ENCODE measurements around the gene BMP8A. TPM values are rescaled to one million over a fixed set of nuclear protein-coding genes. Genes with fewer than 3 reads are reported as not detected.
"Not testable (repeated sequence)": the region's sequence is repeated elsewhere in the genome, so short reads cannot be mapped to it uniquely, and the experiment has no call there.

Gene BMP8A
- total and polyA plus RNA-seq, 10 donors: 0.06 to 2.8 (median 1.4) TPM; not detected in 1

- Histone ChIP-seq H3K36me3 (no peaks in the 10 kb centered on the region), H3K9me3 (no peaks in the 10 kb centered on the region), H3K4me3 (peak overlapping the region in 1 of 8 donors; percentile 15), H3K4me1 (peaks cover 5 to 36% (median 17%) of the 10 kb centered on the region in 6 donors), H3K27me3 (replicated peaks in 1 of 7) (peaks cover 0 to 3% (median 0%) of the 10 kb centered on the region in 7 donors), H3K27ac (peak overlapping the region in 6 of 8 donors; percentile 18 to 83 (median 54))
- intact Hi-C loops (cut with DNase I; ENCODE audit: low total_unique reads): no loop called here
- DNase-seq: peak; percentile 88
- no peak for TF ChIP-seq POLR2A (IDR thresholded peaks at IDR 0.05)
- TF ChIP-seq CTCF (IDR thresholded peaks at IDR 0.05 in 8 of 11, conservative IDR thresholded peaks at IDR 0.05 in 3 of 11): no peak
- TF ChIP-seq POLR2AphosphoS5 (IDR thresholded peaks at IDR 0.05): peak in 2 of 3 donors; percentile 38 to 55
- WGBS, 5 donors: 17 to 38% (median 26%) methylated on average over 18 to 22 of the region's 22 CpGs
These were observed 18.0 kb downstream of the BMP8A start for GRCh38 chr1:39509360-39510009.

- intact Hi-C loops (cut with DNase I; ENCODE audit: low total_unique reads); H3K36me3 ChIP-seq; H3K4me3 ChIP-seq; H3K9me3 ChIP-seq: not testable (repeated sequence)
- Histone ChIP-seq H3K4me1 (peaks cover 5 to 41% (median 19%) of the 10 kb centered on the region in 6 donors), H3K27ac (peak overlapping the region in 1 of 8 donors; percentile 19), H3K27me3 (replicated peaks in 1 of 7) (peaks cover 0 to 12% (median 0%) of the 10 kb centered on the region in 7 donors)
- 93 to 100% (median 95%) methylated on average over 7 to 16 of the region's 20 CpGs for WGBS, 5 donors
- peak; percentile 47 for DNase-seq
These were observed 19.2 kb downstream of the BMP8A start for GRCh38 chr1:39510570-39511186.

DNA sequence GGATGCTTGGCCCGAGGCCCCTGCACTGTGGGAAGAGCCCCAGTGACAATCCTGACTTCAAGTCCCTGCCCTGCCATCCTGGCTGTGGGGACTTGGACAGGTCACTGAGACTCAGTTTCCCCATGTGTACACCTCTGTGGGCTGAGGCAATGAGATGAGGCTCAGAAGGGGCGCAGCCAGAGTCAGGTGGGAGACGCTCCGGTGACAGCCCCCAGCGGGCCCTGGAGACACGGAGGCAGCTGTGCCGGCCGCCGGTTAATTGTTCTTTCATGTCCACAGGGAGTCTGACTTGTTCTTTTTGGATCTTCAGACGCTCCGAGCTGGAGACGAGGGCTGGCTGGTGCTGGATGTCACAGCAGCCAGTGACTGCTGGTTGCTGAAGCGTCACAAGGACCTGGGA is 20.0 kb downstream of the BMP8A start:
- DNase-seq; H3K4me3 ChIP-seq; H3K9me3 ChIP-seq; H3K36me3 ChIP-seq; intact Hi-C loops (cut with DNase I; ENCODE audit: low total_unique reads); H3K27ac ChIP-seq: not testable (repeated sequence)
- Histone ChIP-seq H3K4me1 (peaks cover 5 to 40% (median 19%) of the 10 kb centered on the region in 6 donors), H3K27me3 (replicated peaks in 1 of 7) (peaks cover 0 to 12% (median 0%) of the 10 kb centered on the region in 7 donors)
- WGBS, 5 donors: 89 to 95% (median 93%) methylated on average over 6 to 8 of the region's 13 CpGs; no CpG with 5 or more reads in 2 of the 5 donors

DNA sequence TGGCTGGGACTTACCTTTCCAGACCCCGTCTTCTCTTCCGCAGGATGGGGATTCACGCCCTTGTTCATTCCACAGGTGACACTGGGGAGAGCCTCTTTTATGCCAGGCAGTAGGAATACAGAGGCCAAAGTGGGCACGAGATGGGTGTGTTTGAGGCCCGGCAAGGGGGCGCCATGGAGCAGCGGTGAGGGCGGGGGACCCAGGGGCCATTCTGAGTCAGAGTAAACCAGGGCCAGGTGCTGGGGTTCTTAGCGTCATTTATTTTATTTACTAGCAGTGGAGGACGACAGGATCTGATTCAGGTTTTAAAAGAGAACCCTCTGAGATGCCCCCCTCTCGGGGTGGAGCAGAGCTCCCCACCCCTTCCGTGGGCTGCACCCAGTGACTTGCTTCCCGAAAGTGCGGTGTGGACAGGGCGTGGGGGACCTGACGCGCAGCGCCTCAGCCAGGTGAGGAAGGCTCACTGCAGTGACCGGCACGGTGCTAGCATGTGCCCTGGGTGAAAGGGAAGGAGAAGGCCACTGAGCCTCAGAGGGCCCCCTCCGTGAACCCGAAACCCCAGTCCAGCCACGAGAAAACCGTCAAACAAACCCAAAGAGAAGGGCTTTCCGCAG is 20.9 kb downstream of the BMP8A start:
- H3K27ac ChIP-seq; H3K9me3 ChIP-seq; H3K4me3 ChIP-seq; intact Hi-C loops (cut with DNase I; ENCODE audit: low total_unique reads); H3K36me3 ChIP-seq: not testable (repeated sequence)
- peak; percentile 11 for DNase-seq
- 39 to 59% (median 48%) methylated on average over 5 to 6 of the region's 25 CpGs; no CpG with 5 or more reads in 2 of the 5 donors for WGBS, 5 donors
- H3K4me1 ChIP-seq: peaks cover 5 to 33% (median 19%) of the 10 kb centered on the region in 6 donors
- peaks cover 0 to 12% (median 0%) of the 10 kb centered on the region in 7 donors for H3K27me3 ChIP-seq (replicated peaks in 1 of 7)

GRCh38 chr1:39514710-39515124 is 23.3 kb downstream of the BMP8A start:
- H3K9me3 ChIP-seq; H3K36me3 ChIP-seq; intact Hi-C loops (cut with DNase I; ENCODE audit: low total_unique reads): not testable (repeated sequence)
- Histone ChIP-seq H3K27me3 (replicated peaks in 1 of 7) (peaks cover 0 to 12% (median 0%) of the 10 kb centered on the region in 7 donors), H3K4me1 (peaks cover 0 to 14% (median 4%) of the 10 kb centered on the region in 6 donors), H3K27ac (peak overlapping the region in 1 of 8 donors; percentile 23), H3K4me3 (peak overlapping the region in 6 of 8 donors; percentile 10 to 61 (median 28))
- whole genome bisulfite sequencing, 5 donors: 1 to 3% (median 2%) methylated on average over 16 to 46 of the region's 46 CpGs; no CpG with 5 or more reads in 2 of the 5 donors
- peak; percentile 67 for DNase-seq

GRCh38 chr1:39515131-39516086 is 24.0 kb downstream of the BMP8A start:
- Histone ChIP-seq H3K27ac (peak overlapping the region in 1 of 8 donors; percentile 33), H3K27me3 (replicated peaks in 1 of 7) (peaks cover 0 to 12% (median 0%) of the 10 kb centered on the region in 7 donors), H3K4me3 (peak overlapping the region in 5 of 8 donors; percentile 27 to 61 (median 31)), H3K4me1 (peaks cover 0 to 11% (median 4%) of the 10 kb centered on the region in 6 donors)
- intact Hi-C loops (cut with DNase I; ENCODE audit: low total_unique reads); H3K36me3 ChIP-seq; H3K9me3 ChIP-seq: not testable (repeated sequence)
- 0 to 20% (median 3%) methylated on average over 6 to 24 of the region's 78 CpGs for WGBS, 5 donors
- DNase-seq: peak; percentile 56

DNA sequence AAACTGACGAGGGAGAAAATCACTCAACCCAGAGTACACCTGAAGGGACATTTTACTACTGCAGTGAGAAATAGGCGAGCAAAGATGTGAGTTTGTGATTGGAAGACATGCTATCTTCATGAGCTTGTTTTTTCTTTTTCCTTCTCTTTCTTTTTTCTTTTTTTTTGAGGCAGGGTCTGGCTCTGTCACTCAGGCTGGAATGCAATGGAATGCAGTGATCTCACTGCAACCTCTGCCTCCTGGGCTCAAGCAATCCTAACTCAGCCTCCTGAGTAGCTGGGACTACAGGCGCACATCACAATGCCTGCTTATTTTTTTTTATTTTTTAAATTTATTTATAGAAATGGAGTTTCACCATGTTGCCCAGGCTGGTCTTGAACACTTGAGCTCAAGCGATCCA is 25.4 kb downstream of the BMP8A start:
- H3K27ac ChIP-seq; H3K4me1 ChIP-seq; H3K36me3 ChIP-seq; intact Hi-C loops (cut with DNase I; ENCODE audit: low total_unique reads); H3K9me3 ChIP-seq; H3K4me3 ChIP-seq; DNase-seq: not testable (repeated sequence)
- H3K27me3 ChIP-seq (replicated peaks in 1 of 7): peaks cover 0 to 12% (median 0%) of the 10 kb centered on the region in 7 donors
- 87 to 96% (median 91%) methylated on average over 3 to 4 of the region's 4 CpGs for WGBS, 5 donors

- not testable (repeated sequence) for H3K9me3 ChIP-seq, H3K36me3 ChIP-seq
These were observed 26.5 kb downstream of the BMP8A start for GRCh38 chr1:39517936-39518335.

More at GRCh38 chr1:39517936-39518335, 26.5 kb downstream of the BMP8A start:
- intact Hi-C loops (cut with DNase I; ENCODE audit: low total_unique reads); H3K4me1 ChIP-seq; H3K4me3 ChIP-seq; H3K27ac ChIP-seq: not testable (repeated sequence)
- DNase-seq: peak; percentile 56
- peaks cover 0 to 12% (median 0%) of the 10 kb centered on the region in 7 donors for H3K27me3 ChIP-seq (replicated peaks in 1 of 7)
- WGBS, 5 donors: 79 to 93% (median 90%) methylated on average over 3 to 6 of the region's 7 CpGs
